GM19193 (cell line): ENCODE data around the gene ESRP2.

Experiments
- POLR2A ChIP-seq: IDR thresholded peaks from 4 replicates; pipeline ENCODE4 v1.6.1; 2011; ENCODE audit not compliant: insufficient read depth, insufficient read length; ENCODE audit errors: extremely low read depth

Gene ESRP2

DNA sequence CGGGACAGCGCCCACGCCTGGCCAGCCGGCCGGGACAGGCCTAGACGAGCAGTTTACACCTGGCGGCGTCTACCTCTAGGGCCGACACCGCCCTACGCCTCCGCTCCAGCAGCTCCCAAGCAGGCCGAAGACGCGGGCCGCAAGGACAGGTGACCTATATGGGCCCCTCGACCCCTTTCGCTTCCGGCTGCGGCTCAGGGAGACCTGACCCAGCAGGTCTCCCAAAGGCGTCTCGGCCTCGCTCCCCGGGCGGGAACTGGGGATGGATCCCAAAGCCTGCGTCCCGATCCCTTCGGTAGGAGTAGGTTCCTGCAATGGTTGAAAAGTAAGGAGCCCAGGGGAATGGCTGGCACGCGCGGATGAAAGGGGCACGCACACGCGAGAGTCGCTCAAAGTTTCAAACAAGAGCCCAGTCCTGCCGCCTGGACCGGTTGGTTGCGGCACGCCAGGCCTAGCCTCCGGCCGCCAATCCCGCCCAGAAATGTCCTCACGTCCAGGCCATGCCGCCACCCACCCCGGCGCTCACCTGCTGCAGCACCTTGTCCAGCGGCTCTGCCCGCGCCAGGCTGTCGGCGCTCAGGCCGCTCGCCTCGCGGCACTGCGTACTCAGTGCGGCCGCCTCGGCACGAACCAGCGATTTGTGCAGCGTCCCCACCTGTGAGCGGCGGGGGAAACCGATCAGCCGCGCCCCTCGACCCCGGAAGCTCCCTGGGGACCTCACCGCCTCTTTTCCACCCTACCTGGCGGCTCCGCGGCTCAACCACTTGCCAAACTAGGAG is 630 bp downstream of the ESRP2 start:
- TF ChIP-seq POLR2A: no peak

DNA sequence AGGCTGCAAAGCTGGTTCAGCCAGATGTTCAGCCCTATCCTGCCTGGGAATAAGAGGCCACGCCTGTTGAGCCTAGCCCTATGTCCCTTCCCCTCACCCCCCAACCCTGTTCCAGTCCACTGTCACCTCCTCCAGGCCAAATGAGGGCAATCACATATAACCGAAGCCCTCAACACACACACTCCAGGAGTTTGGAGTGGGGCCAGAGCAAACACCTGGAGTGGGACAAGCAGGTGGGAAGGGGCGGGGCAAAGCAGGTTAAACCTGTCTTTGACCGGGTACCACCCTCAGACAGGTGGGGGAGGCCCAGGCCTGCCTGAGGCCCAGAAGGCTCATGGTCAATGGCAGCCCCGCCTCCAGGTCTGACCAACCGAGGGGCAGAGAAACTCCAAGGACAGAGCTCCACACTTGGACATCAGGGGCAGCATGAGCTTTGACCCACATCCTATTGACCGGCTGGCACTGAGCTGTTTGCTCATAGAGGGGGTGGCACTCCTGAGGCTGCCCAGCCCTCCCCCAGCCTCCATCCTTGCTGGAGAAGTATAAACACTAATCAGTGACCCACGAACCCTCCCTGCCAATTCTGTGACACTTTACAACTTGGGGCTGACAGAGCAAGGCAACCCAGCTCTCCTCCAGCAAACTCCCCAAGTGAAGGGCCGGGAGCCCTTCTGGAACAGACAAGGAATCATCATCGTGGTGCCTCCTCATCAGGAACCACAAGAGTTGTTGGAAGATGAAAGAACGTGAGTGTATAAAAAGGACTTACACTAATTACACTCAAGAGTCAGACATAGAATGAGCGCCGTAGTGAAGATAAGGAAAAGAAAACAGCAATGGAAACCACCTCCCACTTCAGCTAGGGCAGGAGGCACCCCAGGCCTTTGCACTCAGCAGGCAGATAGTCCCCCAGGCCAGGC is 1.5 kb downstream of the ESRP2 start:
- no peak for TF ChIP-seq POLR2A

DNA sequence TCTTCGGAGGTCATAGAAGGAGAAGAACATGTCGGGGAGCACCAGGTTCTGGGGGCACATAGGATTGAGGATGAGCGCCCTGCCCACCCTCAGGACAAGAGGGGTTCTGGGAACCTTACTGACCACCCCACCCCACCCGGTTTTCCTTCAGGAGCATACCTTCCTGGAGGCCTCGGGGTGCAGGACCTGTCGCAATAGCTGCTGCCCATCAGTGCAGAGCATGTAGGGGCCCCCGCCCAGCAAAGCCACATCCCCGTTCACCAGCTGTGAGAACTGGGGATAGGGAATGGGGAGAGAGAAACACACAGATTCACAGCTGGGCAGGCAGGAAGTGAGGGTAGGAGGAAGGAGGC is 2.1 kb downstream of the ESRP2 start:
- TF ChIP-seq POLR2A: no peak

DNA sequence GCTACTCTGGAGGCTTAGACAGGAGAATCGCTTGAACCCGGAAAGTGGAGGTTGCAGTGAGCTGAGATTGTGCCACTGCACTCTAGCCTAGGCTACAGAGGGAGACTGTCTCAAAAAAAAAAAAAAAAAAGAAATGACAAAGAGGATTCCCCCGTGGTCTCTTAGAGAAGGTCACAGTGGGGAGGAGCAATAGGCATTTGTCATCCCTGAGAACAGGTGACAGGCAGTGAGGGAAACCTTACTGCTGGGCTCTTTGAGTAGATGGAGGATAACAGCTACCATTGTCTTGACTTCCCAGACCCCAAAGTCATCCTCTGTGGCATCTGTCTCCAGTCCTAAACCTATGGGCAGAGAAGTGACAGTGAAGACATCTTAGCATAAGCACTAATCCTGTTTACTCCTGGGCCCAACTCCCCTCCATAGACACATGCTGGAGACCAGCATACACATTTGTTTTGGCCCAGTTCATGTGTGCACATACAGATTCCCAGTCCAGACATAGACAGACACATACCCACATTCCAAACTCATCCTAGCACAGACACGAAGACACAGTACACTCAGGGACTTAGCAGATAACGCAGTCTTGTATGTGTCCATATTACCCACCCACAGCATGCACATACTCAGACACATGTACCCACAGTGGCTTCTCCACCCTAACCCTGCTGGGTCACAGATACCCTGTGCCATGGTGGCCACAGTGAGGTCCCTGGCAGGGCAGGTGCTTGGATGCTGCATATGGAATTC is 2.7 kb downstream of the ESRP2 start:
- TF ChIP-seq POLR2A: no peak

DNA sequence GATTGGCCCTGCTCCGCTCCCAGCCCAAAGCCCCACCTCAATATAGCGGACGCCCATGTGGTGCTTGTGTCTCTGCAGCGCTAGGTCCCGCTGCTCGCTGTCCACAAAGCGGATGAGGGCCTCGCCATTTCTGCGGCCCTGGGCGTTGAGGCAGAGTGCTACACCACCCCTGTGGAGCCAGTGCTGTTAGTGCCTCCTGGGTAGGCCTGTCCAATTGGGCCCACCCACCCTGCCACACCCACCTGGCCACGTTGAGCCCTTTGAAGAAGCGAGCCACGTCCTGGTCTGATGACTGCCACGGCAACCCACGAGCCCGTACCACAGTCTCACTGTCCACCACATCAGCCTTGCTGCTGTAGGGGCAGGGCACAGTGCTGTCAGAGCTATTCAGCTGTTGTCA is 3.6 kb downstream of the ESRP2 start:
- no peak for TF ChIP-seq POLR2A

DNA sequence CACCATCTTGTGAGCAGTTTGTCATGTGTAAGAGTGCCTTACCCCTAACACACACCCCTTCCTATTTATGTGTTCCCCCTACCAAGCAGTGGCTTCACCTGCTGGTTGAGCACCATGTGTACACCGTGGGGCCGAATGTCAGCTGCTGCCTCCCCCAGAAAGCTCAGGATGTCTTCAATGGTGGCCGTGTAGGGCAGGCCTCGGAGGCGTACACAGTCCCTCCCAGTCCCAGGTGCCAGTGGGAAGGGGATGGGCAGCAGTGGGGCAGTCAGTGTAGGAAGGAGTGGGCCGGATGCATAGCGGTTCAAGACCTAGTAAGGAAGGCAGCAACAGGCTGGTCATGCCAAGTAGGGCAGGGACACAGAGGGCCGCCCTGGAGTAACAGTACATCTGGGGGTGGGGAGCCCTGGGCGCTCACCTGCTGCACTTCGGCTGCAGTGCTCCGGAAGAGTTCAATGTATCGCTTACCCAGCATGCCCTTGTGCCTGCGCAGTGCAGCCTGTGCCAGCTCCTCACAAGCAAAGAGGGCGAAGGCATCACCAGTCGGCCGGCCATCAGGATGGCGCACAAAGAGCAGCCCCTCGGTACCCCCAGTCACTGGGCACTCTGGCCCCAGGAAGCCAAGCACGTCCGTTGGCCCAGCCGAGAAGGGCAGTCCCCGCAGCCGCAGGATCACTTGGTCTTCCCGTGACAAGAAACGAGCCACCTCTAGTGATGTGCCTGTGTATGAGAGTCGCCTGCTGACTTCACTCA is 4.4 kb downstream of the ESRP2 start:
- TF ChIP-seq POLR2A: no peak

DNA sequence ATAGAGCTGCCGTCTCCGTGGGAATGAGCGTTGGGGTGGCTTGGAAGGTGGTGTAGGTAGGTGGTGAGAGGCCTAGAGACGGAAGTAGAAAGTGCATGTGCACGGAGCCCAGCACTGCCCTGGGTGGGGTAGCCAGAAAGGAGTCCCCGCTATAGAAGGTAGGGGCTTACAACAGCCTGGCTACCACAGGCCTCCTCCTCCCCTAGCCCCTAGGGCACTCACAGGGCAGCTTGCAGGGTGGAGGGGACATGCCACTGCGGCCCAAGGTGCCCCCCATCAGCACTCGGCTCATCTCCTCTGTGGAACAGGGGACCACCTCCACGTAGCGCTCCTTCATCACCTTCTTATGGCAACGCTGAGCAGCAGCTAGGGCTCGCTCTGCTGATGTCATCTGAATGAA is 5.0 kb downstream of the ESRP2 start:
- TF ChIP-seq POLR2A: no peak

DNA sequence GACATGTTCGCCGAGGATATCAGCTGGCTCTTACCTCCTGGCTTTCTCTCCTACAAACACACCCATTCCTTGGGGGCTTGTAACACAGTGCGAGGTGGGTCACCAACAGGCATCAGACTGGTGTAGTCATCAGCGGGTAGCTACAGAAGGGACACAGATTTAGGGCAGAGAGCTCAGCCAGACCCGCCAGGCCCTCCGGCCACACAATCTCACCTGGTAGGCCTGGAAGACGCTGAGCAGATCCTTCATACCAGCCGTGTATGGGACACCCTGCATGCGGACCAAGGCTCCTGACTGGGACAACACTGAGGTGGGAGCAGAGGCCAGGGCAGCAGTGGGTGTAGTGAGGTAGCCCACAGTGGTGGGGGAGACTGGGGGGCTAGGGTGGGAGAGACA is 5.8 kb downstream of the ESRP2 start:
- TF ChIP-seq POLR2A: no peak

DNA sequence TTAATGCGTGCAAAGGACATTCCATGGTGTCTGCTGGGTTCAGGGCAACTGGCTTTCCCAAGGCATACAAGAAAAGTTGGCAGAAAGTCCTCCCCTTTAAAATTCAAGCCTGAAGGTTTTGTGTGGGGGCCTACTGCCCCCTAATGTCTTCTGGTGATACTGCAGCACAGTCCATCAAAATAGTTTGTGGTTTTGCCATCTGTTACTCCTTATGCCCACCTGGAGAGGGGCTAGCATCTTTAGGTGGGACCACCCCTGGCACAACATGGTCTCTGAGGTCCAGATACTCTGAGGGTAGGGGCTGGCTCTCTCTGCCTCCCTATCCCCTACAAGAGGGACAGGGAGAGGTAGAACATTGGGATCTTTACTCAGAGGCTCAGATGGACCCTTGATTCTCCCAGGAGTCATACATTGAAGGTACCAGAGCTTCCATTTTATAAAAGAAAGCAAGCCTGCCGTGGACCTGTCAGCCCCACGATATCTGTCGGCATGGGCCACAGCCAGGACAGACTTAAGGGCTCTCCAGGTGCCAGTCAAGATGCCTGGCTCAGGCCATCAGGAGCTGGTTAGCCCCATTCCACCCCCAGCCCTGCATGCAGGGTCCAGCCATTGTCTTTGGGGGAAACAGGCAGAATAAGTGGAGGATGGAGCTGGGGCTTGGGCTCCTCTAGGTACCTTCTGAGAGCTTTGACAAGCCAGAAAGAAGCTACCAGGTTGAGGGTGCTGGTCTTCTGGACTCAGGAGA is 6.3 kb downstream of the ESRP2 start:
- no peak for TF ChIP-seq POLR2A

DNA sequence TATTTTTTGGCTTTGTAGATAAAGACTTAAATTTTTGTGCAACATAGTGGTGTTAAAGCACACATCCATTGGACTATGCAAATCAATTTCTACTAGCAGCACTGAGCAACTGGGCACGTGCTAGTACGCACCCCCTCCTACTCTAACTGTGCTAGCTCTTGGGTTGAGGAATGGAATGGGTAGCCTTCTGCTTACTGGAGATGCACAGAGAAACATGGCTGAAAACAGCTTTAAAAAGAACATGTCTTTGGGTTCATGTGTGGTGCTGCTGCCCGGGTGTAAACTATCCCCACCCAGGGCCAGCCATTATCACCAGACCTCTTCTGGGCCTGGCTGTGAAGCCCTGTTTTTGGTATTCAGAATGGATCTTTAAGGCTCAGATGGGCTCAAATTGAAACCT is 7.3 kb downstream of the ESRP2 start:
- TF ChIP-seq POLR2A: no peak

DNA sequence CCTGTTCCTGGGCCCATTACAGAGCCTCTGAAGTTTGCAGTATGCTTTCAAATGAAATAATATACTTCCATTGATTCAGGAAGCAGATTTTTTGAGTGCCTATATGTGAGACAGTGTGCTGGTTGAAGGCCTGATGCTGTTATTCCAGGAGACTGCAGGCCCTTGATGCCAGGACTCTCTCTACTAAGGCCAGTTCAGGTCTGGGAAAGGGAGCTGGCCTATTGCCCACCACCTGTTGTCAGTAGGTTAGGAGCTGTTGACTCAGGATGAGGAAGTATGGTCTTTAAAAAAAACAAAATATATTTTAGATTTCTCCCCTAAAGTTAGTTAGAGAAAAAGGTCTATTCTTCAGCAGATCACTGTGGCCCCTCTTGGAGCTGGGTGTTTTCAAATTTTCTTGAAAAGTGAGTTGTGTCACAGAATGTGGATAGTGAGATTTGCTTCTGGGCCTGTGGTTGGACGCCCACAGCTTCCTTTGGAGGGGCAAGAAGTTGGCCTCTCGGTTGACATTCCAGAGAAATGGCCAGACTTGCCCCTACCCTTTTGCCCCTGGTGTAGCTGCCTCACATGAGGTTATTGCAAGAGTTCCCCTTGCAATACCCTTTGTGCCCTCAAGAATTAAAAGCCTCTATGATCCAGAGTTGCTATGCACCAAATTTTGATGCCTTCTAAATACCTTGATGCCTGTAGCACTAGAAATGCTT is 7.9 kb downstream of the ESRP2 start:
- TF ChIP-seq POLR2A: no peak

DNA sequence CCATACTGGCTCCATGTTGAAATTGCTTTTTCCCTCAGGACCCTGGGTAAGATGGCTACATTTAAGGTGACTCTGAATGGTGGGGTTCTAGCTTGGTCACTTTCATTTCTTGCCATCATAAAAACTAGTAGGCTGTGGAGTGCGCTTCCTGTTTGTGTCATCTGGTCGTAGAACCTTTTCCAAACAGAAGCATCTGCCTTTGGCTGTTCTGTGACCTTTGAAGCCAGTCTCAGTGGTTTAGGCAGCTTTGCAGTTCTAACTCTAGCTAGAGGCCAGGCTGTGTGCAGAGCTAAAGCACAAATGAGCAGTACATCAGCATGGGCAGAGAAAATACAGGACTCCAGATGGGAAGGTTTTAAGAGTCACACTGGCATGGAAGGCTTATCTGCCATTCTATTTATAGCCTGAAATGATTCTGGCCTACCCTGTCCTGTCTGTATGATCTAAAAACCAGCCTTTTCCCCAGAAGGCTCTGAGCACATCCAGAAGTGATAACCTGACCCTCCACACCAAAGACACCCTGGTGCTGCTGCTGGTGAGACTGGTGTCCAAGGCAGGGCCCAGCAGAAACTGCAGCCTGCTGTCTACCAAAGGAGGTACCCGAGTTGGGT is 8.6 kb downstream of the ESRP2 start:
- no peak for TF ChIP-seq POLR2A

DNA sequence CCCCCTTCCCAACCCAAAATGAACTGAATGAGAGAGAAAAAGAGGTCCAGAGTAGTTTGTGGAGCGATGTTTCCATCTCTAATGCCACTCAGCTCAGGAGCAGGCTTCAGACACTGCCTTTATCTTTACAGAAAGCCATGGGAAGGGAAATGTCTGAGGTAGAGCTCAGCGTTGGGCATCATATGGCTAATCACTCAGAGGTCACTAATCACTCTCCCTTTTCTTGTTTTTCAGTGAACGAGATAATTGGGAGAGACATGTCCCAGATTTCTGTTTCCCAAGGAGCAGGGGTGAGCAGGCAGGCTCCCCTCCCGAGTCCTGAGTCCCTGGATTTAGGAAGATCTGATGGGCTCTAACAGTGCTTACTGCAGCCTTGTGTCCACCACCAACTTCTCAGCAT is 9.8 kb downstream of the ESRP2 start:
- TF ChIP-seq POLR2A: no peak
